ENCODE data around the gene ADNP. TPM values are rescaled to one million over a fixed set of nuclear protein-coding genes. Genes with fewer than 3 reads are reported as not detected.

The ADNP gene
- total RNA-seq, 1 experiment from 2014 or later, result 27.5 TPM

DNA sequence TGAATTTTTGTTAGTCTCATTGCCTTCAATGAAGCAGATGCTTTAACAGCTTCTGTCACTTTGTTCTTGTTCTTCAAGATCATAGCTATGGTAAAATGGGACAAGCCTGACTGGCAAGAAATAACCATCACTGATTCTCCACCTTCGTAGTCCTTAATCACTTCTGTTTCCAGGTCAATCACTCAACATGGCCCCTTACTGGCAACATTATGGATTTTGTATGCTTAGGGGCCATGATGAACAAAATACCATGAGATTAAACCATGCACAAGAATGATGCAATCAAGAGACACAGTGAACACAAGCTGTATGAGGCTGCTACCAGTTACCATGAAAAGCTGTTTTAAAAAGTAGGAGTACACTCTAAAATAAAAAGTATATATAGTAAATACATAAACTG, 32.8 kb downstream of the ADNP start:
- no peak for TF ChIP-seq EZH2 (IDR thresholded peaks at IDR 0.05; ENCODE audit: low read length, unreplicated experiment)
- TF ChIP-seq CTCF (conservative IDR thresholded peaks at IDR 0.05; ENCODE audit: low read depth, low read length), result no peak
- TF ChIP-seq EZH2phosphoT487 (IDR thresholded peaks at IDR 0.05; ENCODE audit: borderline replicate concordance, low read length), result no peak
- Histone ChIP-seq H4K20me1 (ENCODE audit: low read length) (peaks cover 27% of the 10 kb centered on the region), H3K79me2 (ENCODE audit: low read length) (peaks cover 34% of the 10 kb centered on the region), H3K4me2 (ENCODE audit: low read length) (no peak overlapping the region), H3K4me1 (ENCODE audit: insufficient read depth, low read length) (no peaks in the 10 kb centered on the region), H3K9ac (ENCODE audit: low read length) (no peak overlapping the region), H3K36me3 (ENCODE audit: low read depth, low read length) (peaks cover 80% of the 10 kb centered on the region), H3K27ac (ENCODE audit: low read length) (no peak overlapping the region), H2AFZ (ENCODE audit: low read length) (no peak overlapping the region), H3F3A (ENCODE audit: low read length, unreplicated experiment) (no peaks in the 10 kb centered on the region), H3K9me2 (replicated peaks; ENCODE audit: low read length) (no peaks in the 10 kb centered on the region), H3K27me3 (ENCODE audit: low read length) (no peaks in the 10 kb centered on the region), H3K9me3 (ENCODE audit: low read length) (no peaks in the 10 kb centered on the region), H3K4me3 (ENCODE audit: low read length) (no peak overlapping the region)
- no peak for DNase-seq
- intact Hi-C loops (cut with micrococcal nuclease), result no loop called here
- ChIA-PET CTCF (no interaction called here), POLR2A (ENCODE audit: unreplicated experiment) (no interaction called here)
- no TSS peak for BruUV-seq (replicated peaks)
- no peak for ATAC-seq

GRCh38 chr20:50895111-50895830, 36.0 kb downstream of the ADNP start:
- BruUV-seq (replicated peaks), result no TSS peak
- ChIA-PET POLR2A (ENCODE audit: unreplicated experiment) (interaction anchor here (0.9 kb wide), 1 partner anchor 16 kb away, joined by 10 read pairs; no protein-coding TSS in a partner anchor), CTCF (interaction anchor here (1.2 kb wide), 1 partner anchor 100 kb away, joined by 3 read pairs; the partner anchor contains the start of gene BCAS4)

More at GRCh38 chr20:50895111-50895830, 36.0 kb downstream of the ADNP start:
- no peak overlapping the region for H3K4me3 ChIP-seq (ENCODE audit: low read length)
- H3F3A ChIP-seq (ENCODE audit: low read length, unreplicated experiment), result no peaks in the 10 kb centered on the region
- 0 out of 2 replicates have a peak, but pooled peaks cover 11% of the 10 kb centered on the region for H3K79me2 ChIP-seq (ENCODE audit: low read length)
- no peak overlapping the region for H3K4me2 ChIP-seq (ENCODE audit: low read length)
- no peak overlapping the region for H3K27ac ChIP-seq (ENCODE audit: low read length)
- intact Hi-C loops (cut with micrococcal nuclease), result no loop called here
- no peak overlapping the region for H2AFZ ChIP-seq (ENCODE audit: low read length)
- DNase-seq (peak; percentile 16), ATAC-seq (peak; percentile 51)
- H3K36me3 ChIP-seq (ENCODE audit: low read depth, low read length), result peaks cover 80% of the 10 kb centered on the region
- H4K20me1 ChIP-seq (ENCODE audit: low read length), result peaks cover 16% of the 10 kb centered on the region
- H3K4me1 ChIP-seq (ENCODE audit: insufficient read depth, low read length), result peaks cover 4% of the 10 kb centered on the region; the same call in 1 of the 2 replicates
- H3K9me2 ChIP-seq (replicated peaks; ENCODE audit: low read length), result no peaks in the 10 kb centered on the region
- H3K9ac ChIP-seq (ENCODE audit: low read length), result no peak overlapping the region
- no peaks in the 10 kb centered on the region for H3K27me3 ChIP-seq (ENCODE audit: low read length)
- H3K9me3 ChIP-seq (ENCODE audit: low read length), result no peaks in the 10 kb centered on the region
- TF ChIP-seq EZH2 (IDR thresholded peaks at IDR 0.05; ENCODE audit: low read length, unreplicated experiment), result no peak
- no peak for TF ChIP-seq EZH2phosphoT487 (IDR thresholded peaks at IDR 0.05; ENCODE audit: borderline replicate concordance, low read length)
- no peak for TF ChIP-seq CTCF (conservative IDR thresholded peaks at IDR 0.05; ENCODE audit: low read depth, low read length)
